HCT116 (cell line): Measurements from ENCODE around the gene TTC21B. TPM values are rescaled to one million over a fixed set of nuclear protein-coding genes. Genes with fewer than 3 reads are reported as not detected.

ENCODE experiments used
- ATAC-seq: fragments of 200-7000 bp; cut with Tn5 transposase; 2 replicates; pipeline ENCODE4 v1.9.1; 2020; ENCODE audit warnings: mild to moderate bottlenecking, moderate library complexity
- BruUV-seq: library from RNA; stranded (reverse); fragments of 400-500 nt; replicated peaks from 2 replicates; lab custom pipeline; 2021; lab: Mats Ljungman, UMichigan
- CTCF ChIA-PET: fragments of 300-600 bp; sonication (Branson Sonifier 250); formaldehyde crosslinking; loops from one replicate; lab custom pipeline; 2021; ENCODE audit warnings: antibody characterized with exemption; lab: Charles Lee
- POLR2A ChIA-PET: fragments of 300-600, 350-600 bp; sonication (Branson Sonifier 250); formaldehyde crosslinking; loops from one replicate; lab custom pipeline; 2021; ENCODE audit warnings: antibody characterized with exemption; lab: Charles Lee
- RAD21 ChIA-PET, 2 experiments: fragments of 300-600 bp; sonication (Branson Sonifier 250); formaldehyde crosslinking; loops; one replicate each; lab custom pipeline; 2023; ENCODE audit warnings: low total read pairs in 2 of 2; ENCODE audit not compliant: uncharacterized antibody in 2 of 2, unreplicated experiment in 2 of 2, low non-redundant PET in 1 of 2; lab: Charles Lee
- DNase-seq: peaks from one replicate; pipeline ENCODE4 v3.0.0-alpha.2; 2010; ENCODE audit warnings: low read depth, low spot score
- H2AFZ ChIP-seq: fragments of 200-600 bp; shearing (Covaris generic), sonication (generic); 2 replicates; pipeline ENCODE4 v1.6.1; 2017; ENCODE audit warnings: low read depth, mixed run types, mixed read lengths, antibody characterized with exemption, low read length; ENCODE audit not compliant: poor library complexity, severe bottlenecking
- H3K27ac ChIP-seq: 2 replicates; pipeline ENCODE4 v1.5.1; 2012; ENCODE audit warnings: low read depth, low read length
- H3K27me3 ChIP-seq: fragments of 200-600 bp; sonication (generic); 2 replicates; pipeline ENCODE4 v1.6.1; 2016; ENCODE audit warnings: mixed run types, low read length, mixed read lengths; ENCODE audit not compliant: insufficient read depth
- H3K36me3 ChIP-seq, 2 experiments: fragments of 200-500 bp in 1 of 2; fragments of 200-600 bp in 1 of 2; sonication (Bioruptor generic) in 1 of 2; sonication (generic) in 1 of 2; 2 replicates each; pipeline versions ENCODE4 v1.5.1 to v1.6.1; 2014 to 2016; ENCODE audit warnings: low read length in 2 of 2, inconsistent platforms in 1 of 2, mixed read lengths in 1 of 2, mixed run types in 1 of 2; ENCODE audit not compliant: insufficient read depth in 2 of 2, control insufficient read depth in 1 of 2
- H3K4me1 ChIP-seq, 2 experiments: fragments of 200-600 bp in 1 of 2; sonication (generic) in 1 of 2; 2 replicates each; pipeline versions ENCODE4 v1.5.1 to v1.6.1; 2012 to 2017; ENCODE audit warnings: low read length in 2 of 2, inconsistent platforms in 1 of 2, mild to moderate bottlenecking in 1 of 2, mixed read lengths in 1 of 2, mixed run types in 1 of 2, moderate library complexity in 1 of 2; ENCODE audit not compliant: insufficient read depth in 2 of 2, control insufficient read depth in 1 of 2
- H3K4me2 ChIP-seq: fragments of 200-600 bp; sonication (generic); 2 replicates; pipeline ENCODE4 v1.6.1; 2017; ENCODE audit warnings: mixed run types, low read length, mixed read lengths
- H3K4me3 ChIP-seq, 2 experiments: fragments of 200-600 bp in 1 of 2; sonication (generic) in 1 of 2; replicated peaks in 1 of 2; 2 replicates each; pipeline ENCODE4 v1.5.1; 2011 to 2016; ENCODE audit warnings: low read length in 2 of 2, control low read depth in 1 of 2, low read depth in 1 of 2, mild to moderate bottlenecking in 1 of 2, mixed read lengths in 1 of 2, mixed run types in 1 of 2
- H3K79me2 ChIP-seq: fragments of 200-600 bp; sonication (generic); 2 replicates; pipeline ENCODE4 v1.6.1; 2017; ENCODE audit warnings: mild to moderate bottlenecking, mixed run types, low read length, moderate library complexity, mixed read lengths; ENCODE audit not compliant: insufficient read depth
- H3K9ac ChIP-seq: fragments of 200-600 bp; sonication (generic); 2 replicates; pipeline ENCODE4 v1.6.1; 2016; ENCODE audit warnings: low read length, mixed read lengths
- H3K9me2 ChIP-seq: fragments of 200-600 bp; sonication (generic), shearing (Covaris generic); 2 replicates; pipeline ENCODE4 v1.6.1; 2017; ENCODE audit warnings: mixed run types, mild to moderate bottlenecking, moderate library complexity; ENCODE audit not compliant: insufficient read depth
- H3K9me3 ChIP-seq, 2 experiments: fragments of 200-500 bp in 1 of 2; fragments of 200-600 bp in 1 of 2; sonication (Bioruptor generic) in 1 of 2; sonication (generic) in 1 of 2; 2 replicates each; pipeline ENCODE4 v1.6.1; 2014 to 2017; ENCODE audit warnings: low read length in 2 of 2, mixed read lengths in 2 of 2, inconsistent platforms in 1 of 2, low read depth in 1 of 2, mild to moderate bottlenecking in 1 of 2, mixed run types in 1 of 2, moderate library complexity in 1 of 2; ENCODE audit not compliant: control insufficient read depth in 1 of 2, insufficient read depth in 1 of 2
- H4K20me1 ChIP-seq: fragments of 200-600 bp; sonication (generic), shearing (Covaris generic); 2 replicates; pipeline ENCODE4 v1.6.1; 2017; ENCODE audit warnings: mixed run types, mild to moderate bottlenecking, moderate library complexity; ENCODE audit not compliant: insufficient read depth
- CBX3 ChIP-seq: IDR thresholded peaks from 2 replicates; pipeline ENCODE4 v1.6.1; 2012; ENCODE audit warnings: low read depth
- EGR1 ChIP-seq: IDR thresholded peaks from 2 replicates; pipeline ENCODE4 v1.6.1; 2012; ENCODE audit warnings: low read depth
- ELF1 ChIP-seq: IDR thresholded peaks from 2 replicates; pipeline ENCODE4 v1.6.1; 2012; ENCODE audit warnings: low read depth, borderline replicate concordance
- FOSL1 ChIP-seq: IDR thresholded peaks from 2 replicates; pipeline ENCODE4 v1.6.1; 2012; ENCODE audit warnings: low read depth
- JUND ChIP-seq: IDR thresholded peaks from 2 replicates; pipeline ENCODE4 v1.6.1; 2012
- POLR2A ChIP-seq: IDR thresholded peaks from 2 replicates; pipeline ENCODE4 v1.7.0; 2011; ENCODE audit warnings: borderline replicate concordance; ENCODE audit not compliant: insufficient read depth, insufficient read length; ENCODE audit errors: extremely low read depth
- POLR2AphosphoS5 ChIP-seq: IDR thresholded peaks from 2 replicates; pipeline ENCODE4 v1.6.1; 2011; ENCODE audit warnings: mild to moderate bottlenecking, low read depth, low read length, moderate library complexity
- SIN3A ChIP-seq: IDR thresholded peaks from 2 replicates; pipeline ENCODE4 v1.6.1; 2012; ENCODE audit warnings: low read depth
- SRF ChIP-seq: IDR thresholded peaks from 2 replicates; pipeline ENCODE4 v1.6.1; 2012; ENCODE audit warnings: low read depth
- ZNF274 ChIP-seq: fragments of 200-500 bp; sonication (Bioruptor generic); IDR thresholded peaks from 2 replicates; pipeline ENCODE4 v1.6.1; 2014; ENCODE audit warnings: mild to moderate bottlenecking, low read depth, low read length, inconsistent platforms
- intact Hi-C: fragments of 100-400 bp; cut with micrococcal nuclease; formaldehyde crosslinking; loops from 2 replicates; pipeline ENCODE4 v1.10.0; 2022
- total RNA-seq: library from RNA; stranded (reverse); gene quantifications from one replicate; pipeline ENCODE4 v1.2.1, GENCODE V29; 2021; ENCODE audit not compliant: unreplicated experiment
- TF ChIP-seq, protein P1 (sequence below): IDR thresholded peaks from 2 replicates; pipeline ENCODE4 v1.6.1; 2011; ENCODE audit warnings: mild to moderate bottlenecking, low read length, moderate library complexity; ENCODE audit not compliant: insufficient replicate concordance; ENCODE audit errors: extremely low read depth
- TF ChIP-seq, protein P2 (sequence below), 3 experiments: fragments of 200-600 bp in 1 of 3; sonication (generic) in 1 of 3; IDR thresholded peaks in 2 of 3; conservative IDR thresholded peaks in 1 of 3; 2 replicates each; pipeline ENCODE4 v1.5.1; 2012 to 2017; ENCODE audit warnings: low read depth in 2 of 3, low read length in 2 of 3, antibody characterized with exemption in 1 of 3, borderline replicate concordance in 1 of 3, control low read depth in 1 of 3, mild to moderate bottlenecking in 1 of 3, mixed read lengths in 1 of 3, mixed run types in 1 of 3, moderate library complexity in 1 of 3; ENCODE audit not compliant: insufficient read depth in 1 of 3
- TF ChIP-seq, protein P3 (sequence below): IDR thresholded peaks from 2 replicates; pipeline ENCODE4 v1.6.1; 2012; ENCODE audit warnings: low read depth

TTC21B gene
- total RNA-seq, 1 experiment from 2014 or later, result 12.2 TPM

DNA sequence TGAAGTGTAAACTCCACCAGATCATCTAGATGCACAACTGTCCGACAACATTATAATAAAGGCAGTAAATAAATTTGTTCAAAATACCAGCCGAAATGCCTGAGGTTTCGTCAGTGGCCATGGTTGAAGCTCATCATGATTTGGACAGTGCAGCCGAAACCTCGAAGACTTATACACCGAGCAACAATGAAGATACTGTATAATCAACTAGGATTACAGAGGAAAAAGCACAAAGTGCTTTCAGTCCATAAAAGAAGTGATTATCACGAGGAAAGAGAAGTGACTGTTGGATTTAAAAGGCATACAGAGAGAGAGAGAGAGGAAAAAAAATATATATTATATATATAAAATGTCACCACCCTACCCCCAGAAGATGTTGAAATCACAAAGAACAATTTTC, 107.5 kb downstream of the TTC21B start:
- DNase-seq (no peak), ATAC-seq (no peak)
- H3K9ac ChIP-seq, result no peak overlapping the region
- no peaks in the 10 kb centered on the region for H4K20me1 ChIP-seq
- no peaks in the 10 kb centered on the region for H3K36me3 ChIP-seq
- BruUV-seq, result no TSS peak
- ChIA-PET POLR2A (no interaction called here), RAD21 (no interaction called here), CTCF (no interaction called here)
- H3K9me3 ChIP-seq, result no peaks in the 10 kb centered on the region
- H2AFZ ChIP-seq, result no peak overlapping the region
- H3K4me1 ChIP-seq, result no peaks in the 10 kb centered on the region
- H3K9me2 ChIP-seq, result no peaks in the 10 kb centered on the region
- H3K27ac ChIP-seq, result no peak overlapping the region
- no peaks in the 10 kb centered on the region for H3K79me2 ChIP-seq
- TF ChIP-seq SIN3A (no peak), ZNF274 (no peak), SRF (no peak), CBX3 (no peak), ELF1 (no peak), EGR1 (no peak), JUND (no peak), POLR2AphosphoS5 (no peak), POLR2A (no peak), FOSL1 (no peak)
- TF ChIP-seq, protein P1, sequence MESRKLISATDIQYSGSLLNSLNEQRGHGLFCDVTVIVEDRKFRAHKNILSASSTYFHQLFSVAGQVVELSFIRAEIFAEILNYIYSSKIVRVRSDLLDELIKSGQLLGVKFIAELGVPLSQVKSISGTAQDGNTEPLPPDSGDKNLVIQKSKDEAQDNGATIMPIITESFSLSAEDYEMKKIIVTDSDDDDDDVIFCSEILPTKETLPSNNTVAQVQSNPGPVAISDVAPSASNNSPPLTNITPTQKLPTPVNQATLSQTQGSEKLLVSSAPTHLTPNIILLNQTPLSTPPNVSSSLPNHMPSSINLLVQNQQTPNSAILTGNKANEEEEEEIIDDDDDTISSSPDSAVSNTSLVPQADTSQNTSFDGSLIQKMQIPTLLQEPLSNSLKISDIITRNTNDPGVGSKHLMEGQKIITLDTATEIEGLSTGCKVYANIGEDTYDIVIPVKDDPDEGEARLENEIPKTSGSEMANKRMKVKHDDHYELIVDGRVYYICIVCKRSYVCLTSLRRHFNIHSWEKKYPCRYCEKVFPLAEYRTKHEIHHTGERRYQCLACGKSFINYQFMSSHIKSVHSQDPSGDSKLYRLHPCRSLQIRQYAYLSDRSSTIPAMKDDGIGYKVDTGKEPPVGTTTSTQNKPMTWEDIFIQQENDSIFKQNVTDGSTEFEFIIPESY, result no peak
- TF ChIP-seq, protein P2, sequence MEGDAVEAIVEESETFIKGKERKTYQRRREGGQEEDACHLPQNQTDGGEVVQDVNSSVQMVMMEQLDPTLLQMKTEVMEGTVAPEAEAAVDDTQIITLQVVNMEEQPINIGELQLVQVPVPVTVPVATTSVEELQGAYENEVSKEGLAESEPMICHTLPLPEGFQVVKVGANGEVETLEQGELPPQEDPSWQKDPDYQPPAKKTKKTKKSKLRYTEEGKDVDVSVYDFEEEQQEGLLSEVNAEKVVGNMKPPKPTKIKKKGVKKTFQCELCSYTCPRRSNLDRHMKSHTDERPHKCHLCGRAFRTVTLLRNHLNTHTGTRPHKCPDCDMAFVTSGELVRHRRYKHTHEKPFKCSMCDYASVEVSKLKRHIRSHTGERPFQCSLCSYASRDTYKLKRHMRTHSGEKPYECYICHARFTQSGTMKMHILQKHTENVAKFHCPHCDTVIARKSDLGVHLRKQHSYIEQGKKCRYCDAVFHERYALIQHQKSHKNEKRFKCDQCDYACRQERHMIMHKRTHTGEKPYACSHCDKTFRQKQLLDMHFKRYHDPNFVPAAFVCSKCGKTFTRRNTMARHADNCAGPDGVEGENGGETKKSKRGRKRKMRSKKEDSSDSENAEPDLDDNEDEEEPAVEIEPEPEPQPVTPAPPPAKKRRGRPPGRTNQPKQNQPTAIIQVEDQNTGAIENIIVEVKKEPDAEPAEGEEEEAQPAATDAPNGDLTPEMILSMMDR (IDR thresholded peaks at IDR 0.05 in 2 of 3, conservative IDR thresholded peaks at IDR 0.05 in 1 of 3; ENCODE audit: borderline replicate concordance in 1 of 3, insufficient read depth in 1 of 3, low read depth in 2 of 3, low read length in 2 of 3), result no peak
- TF ChIP-seq, protein P3, sequence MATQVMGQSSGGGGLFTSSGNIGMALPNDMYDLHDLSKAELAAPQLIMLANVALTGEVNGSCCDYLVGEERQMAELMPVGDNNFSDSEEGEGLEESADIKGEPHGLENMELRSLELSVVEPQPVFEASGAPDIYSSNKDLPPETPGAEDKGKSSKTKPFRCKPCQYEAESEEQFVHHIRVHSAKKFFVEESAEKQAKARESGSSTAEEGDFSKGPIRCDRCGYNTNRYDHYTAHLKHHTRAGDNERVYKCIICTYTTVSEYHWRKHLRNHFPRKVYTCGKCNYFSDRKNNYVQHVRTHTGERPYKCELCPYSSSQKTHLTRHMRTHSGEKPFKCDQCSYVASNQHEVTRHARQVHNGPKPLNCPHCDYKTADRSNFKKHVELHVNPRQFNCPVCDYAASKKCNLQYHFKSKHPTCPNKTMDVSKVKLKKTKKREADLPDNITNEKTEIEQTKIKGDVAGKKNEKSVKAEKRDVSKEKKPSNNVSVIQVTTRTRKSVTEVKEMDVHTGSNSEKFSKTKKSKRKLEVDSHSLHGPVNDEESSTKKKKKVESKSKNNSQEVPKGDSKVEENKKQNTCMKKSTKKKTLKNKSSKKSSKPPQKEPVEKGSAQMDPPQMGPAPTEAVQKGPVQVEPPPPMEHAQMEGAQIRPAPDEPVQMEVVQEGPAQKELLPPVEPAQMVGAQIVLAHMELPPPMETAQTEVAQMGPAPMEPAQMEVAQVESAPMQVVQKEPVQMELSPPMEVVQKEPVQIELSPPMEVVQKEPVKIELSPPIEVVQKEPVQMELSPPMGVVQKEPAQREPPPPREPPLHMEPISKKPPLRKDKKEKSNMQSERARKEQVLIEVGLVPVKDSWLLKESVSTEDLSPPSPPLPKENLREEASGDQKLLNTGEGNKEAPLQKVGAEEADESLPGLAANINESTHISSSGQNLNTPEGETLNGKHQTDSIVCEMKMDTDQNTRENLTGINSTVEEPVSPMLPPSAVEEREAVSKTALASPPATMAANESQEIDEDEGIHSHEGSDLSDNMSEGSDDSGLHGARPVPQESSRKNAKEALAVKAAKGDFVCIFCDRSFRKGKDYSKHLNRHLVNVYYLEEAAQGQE, result no peak
- no peaks in the 10 kb centered on the region for H3K27me3 ChIP-seq
- intact Hi-C loops, result no loop called here
- H3K4me2 ChIP-seq, result no peak overlapping the region
- no peak overlapping the region for H3K4me3 ChIP-seq
